GM13977 (cell line): ENCODE measurements around the gene FBXO45.
"Not testable (repeated sequence)": the region's sequence is repeated elsewhere in the genome, so short reads cannot be mapped to it uniquely, and the experiment has no call there.

Experiments
- DNase-seq: peaks from one replicate; pipeline ENCODE4 v3.0.0; 2012; ENCODE audit warnings: low spot score
- in situ Hi-C: fragments of 300-500 bp; cut with MboI; formaldehyde crosslinking; loops from one replicate; pipeline ENCODE4 v1.12.0; 2022; ENCODE audit warnings: low sequenced_read_pairs, low pct_unique_long_range_greater_than_20kb, mixed read lengths, inconsistent platforms; ENCODE audit not compliant: unreplicated experiment
- TF ChIP-seq, protein P1 (sequence below): IDR thresholded peaks from 2 replicates; pipeline ENCODE4 v1.5.1; 2012; ENCODE audit warnings: mild to moderate bottlenecking, control low read depth; ENCODE audit not compliant: insufficient read depth; ENCODE audit errors: extremely low read depth, missing control alignments

The FBXO45 gene

DNA sequence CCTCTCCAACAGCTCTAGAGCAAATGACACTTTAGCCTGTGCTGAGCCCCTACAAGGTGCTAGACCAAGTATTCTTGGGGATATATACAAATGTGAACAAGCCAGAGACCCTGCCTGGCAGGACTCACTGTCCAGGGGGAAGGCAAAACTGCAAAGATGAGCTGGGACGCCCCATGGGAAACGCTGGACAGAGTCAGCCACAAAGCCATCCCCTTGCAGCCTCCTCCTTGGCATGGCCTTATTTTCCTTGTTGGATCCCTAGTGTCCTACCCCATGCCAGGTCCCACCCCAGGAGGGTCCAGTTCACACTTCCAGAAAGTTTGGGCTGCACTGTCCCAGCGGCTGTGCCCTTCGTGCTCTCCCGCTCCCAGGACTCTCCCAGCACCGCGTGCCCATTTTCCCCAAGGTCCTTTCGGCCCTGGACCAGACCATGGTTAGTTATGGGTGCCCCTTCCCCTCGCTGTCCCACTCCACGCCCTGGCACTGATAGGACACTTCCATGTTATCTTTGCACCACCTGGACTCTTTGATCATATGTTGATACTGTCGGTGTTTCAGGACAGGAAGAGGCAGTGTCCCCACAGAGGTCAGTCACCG is 65.2 kb downstream of the FBXO45 start:
- in situ Hi-C loops, result no loop called here

DNA sequence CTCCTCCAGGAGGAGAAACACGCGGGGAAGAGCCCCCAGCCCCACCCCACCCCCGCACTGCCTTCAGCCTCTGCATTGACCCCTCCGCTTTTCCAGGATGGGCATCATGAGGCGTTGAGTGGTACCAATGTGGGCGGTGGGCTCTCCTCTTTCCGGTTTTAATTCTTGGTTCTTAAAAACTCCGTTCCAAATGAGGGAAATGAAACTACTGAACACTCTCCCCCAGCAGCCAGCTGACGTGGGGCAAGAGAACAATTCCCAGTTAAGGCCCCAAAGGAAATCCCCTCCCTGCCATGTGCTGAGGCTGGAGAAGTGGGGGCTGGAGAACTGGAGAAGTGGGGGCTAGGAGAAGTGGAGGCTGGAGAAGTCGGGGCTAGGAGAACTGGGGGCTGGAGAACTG is 65.8 kb downstream of the FBXO45 start:
- DNase-seq, result no peak
- in situ Hi-C loops, result no loop called here
- TF ChIP-seq, protein P1, sequence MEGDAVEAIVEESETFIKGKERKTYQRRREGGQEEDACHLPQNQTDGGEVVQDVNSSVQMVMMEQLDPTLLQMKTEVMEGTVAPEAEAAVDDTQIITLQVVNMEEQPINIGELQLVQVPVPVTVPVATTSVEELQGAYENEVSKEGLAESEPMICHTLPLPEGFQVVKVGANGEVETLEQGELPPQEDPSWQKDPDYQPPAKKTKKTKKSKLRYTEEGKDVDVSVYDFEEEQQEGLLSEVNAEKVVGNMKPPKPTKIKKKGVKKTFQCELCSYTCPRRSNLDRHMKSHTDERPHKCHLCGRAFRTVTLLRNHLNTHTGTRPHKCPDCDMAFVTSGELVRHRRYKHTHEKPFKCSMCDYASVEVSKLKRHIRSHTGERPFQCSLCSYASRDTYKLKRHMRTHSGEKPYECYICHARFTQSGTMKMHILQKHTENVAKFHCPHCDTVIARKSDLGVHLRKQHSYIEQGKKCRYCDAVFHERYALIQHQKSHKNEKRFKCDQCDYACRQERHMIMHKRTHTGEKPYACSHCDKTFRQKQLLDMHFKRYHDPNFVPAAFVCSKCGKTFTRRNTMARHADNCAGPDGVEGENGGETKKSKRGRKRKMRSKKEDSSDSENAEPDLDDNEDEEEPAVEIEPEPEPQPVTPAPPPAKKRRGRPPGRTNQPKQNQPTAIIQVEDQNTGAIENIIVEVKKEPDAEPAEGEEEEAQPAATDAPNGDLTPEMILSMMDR, result no peak

More for the DNA sequence above, 65.2 kb downstream of the FBXO45 start:
- no peak for DNase-seq
- TF ChIP-seq, protein P1, result no peak

DNA sequence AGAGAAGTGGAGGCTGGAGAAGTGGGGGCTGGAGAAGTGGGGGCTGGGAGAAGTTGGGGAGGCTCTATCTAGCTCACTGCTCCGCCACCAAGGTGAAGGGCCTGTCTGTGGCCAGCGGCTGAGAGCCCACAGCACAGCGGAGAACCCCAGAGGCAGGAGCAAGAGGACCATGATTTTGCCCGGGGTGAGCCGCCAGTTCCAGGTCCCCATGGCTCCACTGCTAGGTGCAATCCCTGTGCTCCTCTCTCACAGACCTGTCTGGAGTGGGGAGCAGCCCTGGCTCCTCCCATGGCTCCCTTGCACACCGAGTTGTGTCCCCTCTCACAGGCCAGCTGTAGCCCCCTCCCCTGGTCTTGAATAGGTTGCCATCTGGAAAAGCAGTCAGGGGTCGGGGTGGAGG is 66.4 kb downstream of the FBXO45 start:
- TF ChIP-seq, protein P1, result no peak
- in situ Hi-C loops, result no loop called here
- DNase-seq, result no peak

DNA sequence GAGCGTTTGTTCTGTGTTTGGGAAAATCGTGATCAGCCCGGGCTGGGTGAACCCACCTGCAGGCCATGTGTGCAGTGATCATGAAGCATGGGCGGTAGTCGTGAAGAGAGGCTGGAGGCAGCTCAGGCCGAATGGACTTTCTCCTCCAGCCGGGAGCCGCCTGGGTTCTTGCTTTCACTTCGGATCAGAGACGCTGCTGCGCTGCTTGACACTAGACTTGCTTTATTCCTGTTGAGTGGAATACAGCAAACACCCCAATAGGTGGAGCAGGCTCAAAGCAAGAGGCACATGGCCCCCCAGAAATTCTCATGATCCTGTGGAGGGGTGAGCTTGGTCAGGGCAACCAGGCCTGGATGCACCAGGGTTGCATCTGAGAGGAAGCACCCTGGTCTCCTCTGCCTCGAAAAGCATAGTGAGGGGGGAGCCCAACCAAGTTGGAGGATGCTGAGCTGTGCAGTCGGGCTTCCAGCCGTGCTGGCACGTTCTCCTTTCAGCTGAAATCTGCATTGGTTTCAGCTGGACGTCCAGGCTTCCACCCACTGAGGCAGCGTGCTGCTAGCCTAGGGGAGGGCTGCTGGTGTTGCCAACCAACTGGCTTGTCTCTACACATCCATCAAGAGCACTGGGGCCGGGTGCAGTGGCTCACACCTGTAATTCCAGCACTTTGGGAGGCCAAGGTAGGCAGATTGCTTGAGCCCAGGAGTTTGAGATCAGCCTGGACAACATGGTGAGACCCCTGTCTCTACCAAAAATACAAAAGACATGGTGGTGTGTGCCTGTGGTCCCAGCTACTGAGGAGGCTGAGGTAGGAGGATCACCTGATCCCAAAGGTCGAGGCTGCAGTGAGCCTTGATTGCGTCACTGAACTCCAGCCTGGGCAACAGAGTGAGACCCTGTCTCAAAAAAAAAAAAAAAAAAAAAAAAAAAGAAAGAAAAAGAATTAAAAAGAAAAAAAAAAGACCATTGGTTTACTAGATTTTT is 68.2 kb downstream of the FBXO45 start:
- DNase-seq, result no peak
- TF ChIP-seq, protein P1, result no peak
- in situ Hi-C loops, result no loop called here

DNA sequence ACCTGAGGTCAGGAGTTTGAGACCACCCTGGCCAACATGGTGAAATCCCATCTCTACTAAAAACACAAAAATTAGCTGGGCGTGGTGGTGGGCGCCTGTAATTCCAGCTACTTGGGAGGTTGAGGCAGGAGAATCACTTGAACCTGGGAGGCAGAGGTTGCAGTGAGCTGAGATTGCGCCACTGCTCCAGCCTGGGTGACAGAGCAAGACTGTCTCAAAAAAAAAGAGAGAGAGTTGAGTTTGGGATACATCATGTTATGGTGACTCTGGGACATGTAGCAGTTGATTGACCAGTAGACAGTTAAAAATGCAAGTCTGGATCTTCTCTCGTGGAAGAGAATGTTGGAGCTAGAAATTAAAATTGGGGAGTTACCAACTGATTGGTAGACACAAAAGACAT is 69.5 kb downstream of the FBXO45 start:
- in situ Hi-C loops, DNase-seq: not testable (repeated sequence)
